Stimulated activated effector memory CD8-positive, alpha-beta T cell treated with anti-CD3 and anti-CD28 coated beads, Interleukin-12 subunit alpha, Interleukin-12 subunit beta, amount 100 ng/mL, for 72 hours (primary cell): ENCODE results near the gene USP22.

Experiments used
- ATAC-seq: fragments of 150-1000 bp; cut with Tn5 transposase; 2 replicates; pipeline ENCODE4 v1.10.0; 2021
- DNase-seq, 2 donors: peaks; one replicate each; pipeline ENCODE4 v3.0.0; 2021 to 2022; ENCODE audit warnings: low spot score in 2 of 2
- H3K27ac Mint-ChIP-seq: one replicate; pipeline ENCODE4 v1.8.0; 2022; ENCODE audit warnings: mild to moderate bottlenecking, mixed read lengths
- H3K36me3 Mint-ChIP-seq: one replicate; pipeline ENCODE4 v1.8.0; 2022; ENCODE audit warnings: mild to moderate bottlenecking, mixed read lengths
- H3K4me1 Mint-ChIP-seq: one replicate; pipeline ENCODE4 v1.8.0; 2022; ENCODE audit warnings: mixed read lengths
- H3K4me3 Mint-ChIP-seq: one replicate; pipeline ENCODE4 v1.8.0; 2022; ENCODE audit warnings: mild to moderate bottlenecking, mixed read lengths
- H3K9me3 Mint-ChIP-seq: one replicate; pipeline ENCODE4 v1.8.0; 2022; ENCODE audit warnings: mixed read lengths

The USP22 gene

DNA sequence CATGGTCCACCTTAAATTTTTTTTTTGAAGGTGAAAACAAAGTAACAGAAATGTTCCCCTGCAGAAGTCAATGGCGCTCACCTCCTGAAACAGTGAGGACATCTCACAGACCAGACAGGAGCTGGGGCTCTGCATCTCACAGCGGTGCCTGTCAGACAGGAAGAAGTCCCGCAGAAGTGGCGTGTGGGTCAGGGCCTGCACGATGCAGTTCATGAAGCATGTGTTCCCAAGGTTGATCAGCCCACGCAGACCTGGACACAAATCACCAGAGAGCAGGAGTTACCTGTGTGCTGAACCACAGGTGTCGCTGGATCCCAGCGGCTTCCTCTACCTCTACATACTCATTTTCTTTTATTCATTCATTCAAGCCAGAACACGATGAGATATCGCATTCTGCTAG, 24.9 kb downstream of the USP22 start:
- no peak overlapping the region for H3K4me3 Mint-ChIP-seq
- peaks cover 11% of the 10 kb centered on the region for H3K4me1 Mint-ChIP-seq
- H3K36me3 Mint-ChIP-seq = peaks cover 100% of the 10 kb centered on the region
- DNase-seq (no peak), ATAC-seq (no peak)
- H3K27ac Mint-ChIP-seq = no peak overlapping the region
- H3K9me3 Mint-ChIP-seq = no peaks in the 10 kb centered on the region

DNA sequence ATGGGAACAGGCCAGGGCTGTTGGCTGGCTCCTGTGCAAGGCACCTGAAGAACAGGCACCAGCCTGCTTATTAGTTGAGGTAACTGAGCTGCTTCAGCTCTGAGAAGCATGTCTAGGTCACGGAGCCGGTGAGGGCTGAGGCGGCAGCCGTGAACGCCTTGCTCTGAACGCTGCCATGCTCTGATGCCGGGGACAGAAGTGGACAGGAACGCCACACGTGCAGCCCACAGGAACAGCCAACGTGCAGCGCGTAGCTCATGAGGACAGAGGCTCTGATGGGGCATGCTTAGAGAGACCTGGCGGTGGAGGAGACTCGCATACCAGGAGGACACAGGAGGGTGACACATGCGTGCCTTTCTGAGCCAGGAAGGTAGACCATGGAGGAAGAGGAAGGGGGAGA, 25.6 kb downstream of the USP22 start:
- no peak overlapping the region for H3K4me3 Mint-ChIP-seq

DNA sequence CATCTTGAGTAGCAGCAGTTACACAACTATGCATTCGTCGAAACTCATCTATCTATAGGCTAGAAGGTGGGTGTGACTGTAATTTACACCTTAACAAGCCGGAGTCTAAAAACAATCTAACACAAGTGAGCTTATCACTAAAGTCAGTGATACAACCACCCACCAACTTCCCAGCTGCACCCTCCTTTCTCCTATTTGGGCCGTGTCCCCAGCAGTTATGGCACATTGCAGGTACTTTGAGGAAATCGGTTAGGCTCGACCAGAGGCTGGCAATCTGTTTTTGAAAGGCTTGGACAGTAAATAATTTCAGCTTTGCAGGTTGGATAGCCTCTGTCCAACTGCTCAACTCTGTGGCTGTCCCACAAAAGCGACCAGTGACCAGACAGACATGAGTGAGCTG, 26.0 kb downstream of the USP22 start:
- Mint-ChIP-seq H3K27ac (no peak overlapping the region), H3K4me3 (no peak overlapping the region), H3K4me1 (peaks cover 8% of the 10 kb centered on the region), H3K36me3 (peaks cover 100% of the 10 kb centered on the region), H3K9me3 (no peaks in the 10 kb centered on the region)
- DNase-seq (no peak), ATAC-seq (no peak)

More for the DNA sequence above, 25.6 kb downstream of the USP22 start:
- H3K27ac Mint-ChIP-seq = no peak overlapping the region
- no peaks in the 10 kb centered on the region for H3K9me3 Mint-ChIP-seq
- peaks cover 100% of the 10 kb centered on the region for H3K36me3 Mint-ChIP-seq
- DNase-seq (no peak), ATAC-seq (no peak)
- peaks cover 8% of the 10 kb centered on the region for H3K4me1 Mint-ChIP-seq

DNA sequence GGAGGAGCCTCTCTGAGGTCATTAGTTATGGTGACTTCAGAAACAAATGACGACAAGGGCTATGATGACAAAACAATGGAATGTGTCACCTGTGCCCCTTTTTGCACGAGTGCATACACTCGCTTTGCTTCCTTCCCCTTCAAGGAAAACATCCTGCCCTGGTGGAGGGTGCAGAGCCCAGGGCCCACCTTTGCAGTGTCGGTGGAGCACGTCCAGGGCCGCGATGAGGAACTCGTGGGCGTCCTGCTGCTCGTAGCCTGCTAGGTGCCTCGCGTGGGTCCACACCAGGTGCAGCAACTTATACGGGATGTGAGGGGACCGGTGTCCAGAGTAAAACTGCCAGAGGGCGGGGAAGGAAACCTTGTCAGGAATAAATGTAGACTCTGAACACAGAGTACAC, 27.2 kb downstream of the USP22 start:
- Mint-ChIP-seq H3K27ac (peak overlapping the region; percentile 76), H3K4me1 (peaks cover 14% of the 10 kb centered on the region), H3K36me3 (peaks cover 100% of the 10 kb centered on the region), H3K4me3 (no peak overlapping the region), H3K9me3 (no peaks in the 10 kb centered on the region)
- no peak for DNase-seq
- ATAC-seq = no peak

DNA sequence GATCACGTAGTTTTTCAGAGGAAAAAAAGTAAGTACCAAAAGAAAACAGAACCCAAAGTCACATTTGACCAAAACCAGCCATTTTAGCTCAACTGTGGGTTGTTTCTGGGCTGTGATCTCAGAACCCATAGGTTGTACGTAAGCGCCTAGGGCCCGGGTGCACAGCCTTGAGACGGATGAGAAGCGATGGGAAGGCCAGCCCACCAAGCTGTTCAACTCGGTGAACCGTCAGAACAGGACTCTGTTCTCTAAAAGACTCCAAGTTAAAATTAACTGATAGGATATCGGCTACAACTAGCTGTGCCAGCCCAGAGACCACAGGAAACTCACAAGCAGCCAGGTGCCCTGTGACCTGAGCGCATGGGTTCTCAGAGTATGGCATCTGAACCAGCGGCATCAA, 28.3 kb downstream of the USP22 start:
- H3K27ac Mint-ChIP-seq = peak overlapping the region; percentile 76

DNA sequence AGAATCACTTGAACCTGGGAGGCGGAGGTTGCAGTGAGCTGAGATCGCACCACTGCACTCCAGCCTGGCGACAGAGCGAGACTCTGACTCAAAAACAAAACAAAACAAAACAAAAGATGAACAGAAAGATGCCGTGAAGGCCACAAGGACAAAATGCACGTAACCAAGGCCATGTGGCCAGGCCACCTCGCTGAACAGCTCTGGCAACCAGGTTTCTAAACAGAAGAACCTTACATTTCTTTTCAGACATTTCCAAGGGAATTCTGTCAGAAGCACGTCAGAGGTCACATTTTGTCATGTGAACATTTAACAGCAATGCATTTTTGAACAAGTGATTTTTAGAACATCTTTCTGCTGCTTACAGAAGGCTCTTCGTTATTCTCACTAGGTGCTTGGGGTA, 28.8 kb downstream of the USP22 start:
- ATAC-seq (no peak), DNase-seq (no peak)
- peaks cover 14% of the 10 kb centered on the region for H3K4me1 Mint-ChIP-seq
- peak overlapping the region; percentile 76 for H3K27ac Mint-ChIP-seq
- H3K9me3 Mint-ChIP-seq = no peaks in the 10 kb centered on the region
- H3K36me3 Mint-ChIP-seq = peaks cover 100% of the 10 kb centered on the region
- H3K4me3 Mint-ChIP-seq = no peak overlapping the region

More for the DNA sequence above, 28.3 kb downstream of the USP22 start:
- DNase-seq = no peak
- ATAC-seq = no peak
- no peak overlapping the region for H3K4me3 Mint-ChIP-seq
- peaks cover 14% of the 10 kb centered on the region for H3K4me1 Mint-ChIP-seq
- no peaks in the 10 kb centered on the region for H3K9me3 Mint-ChIP-seq
- H3K36me3 Mint-ChIP-seq = peaks cover 100% of the 10 kb centered on the region

DNA sequence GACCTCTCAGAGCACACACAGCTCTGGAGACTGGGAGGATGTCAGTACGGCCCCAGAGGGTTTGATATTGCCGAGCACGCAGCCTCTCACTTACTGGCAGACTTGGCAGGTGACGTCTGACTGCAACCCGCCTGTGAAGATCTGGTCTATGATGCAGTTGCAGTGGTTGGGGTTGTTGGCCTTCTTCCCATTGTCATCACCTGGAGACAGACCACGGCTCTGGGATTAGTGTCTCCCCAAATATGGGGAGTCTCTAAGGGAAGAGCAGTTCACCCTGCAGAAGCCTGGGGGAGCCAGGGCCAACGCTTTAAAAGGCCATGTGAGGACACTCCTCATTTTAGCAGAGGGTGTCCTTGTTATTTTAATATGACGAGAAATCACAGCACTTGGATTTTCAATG, 30.1 kb downstream of the USP22 start:
- ATAC-seq (no peak), DNase-seq (no peak)
- H3K4me1 Mint-ChIP-seq = peaks cover 14% of the 10 kb centered on the region
- no peaks in the 10 kb centered on the region for H3K9me3 Mint-ChIP-seq
- H3K27ac Mint-ChIP-seq = peak overlapping the region; percentile 32
- H3K4me3 Mint-ChIP-seq = no peak overlapping the region
- peaks cover 100% of the 10 kb centered on the region for H3K36me3 Mint-ChIP-seq

DNA sequence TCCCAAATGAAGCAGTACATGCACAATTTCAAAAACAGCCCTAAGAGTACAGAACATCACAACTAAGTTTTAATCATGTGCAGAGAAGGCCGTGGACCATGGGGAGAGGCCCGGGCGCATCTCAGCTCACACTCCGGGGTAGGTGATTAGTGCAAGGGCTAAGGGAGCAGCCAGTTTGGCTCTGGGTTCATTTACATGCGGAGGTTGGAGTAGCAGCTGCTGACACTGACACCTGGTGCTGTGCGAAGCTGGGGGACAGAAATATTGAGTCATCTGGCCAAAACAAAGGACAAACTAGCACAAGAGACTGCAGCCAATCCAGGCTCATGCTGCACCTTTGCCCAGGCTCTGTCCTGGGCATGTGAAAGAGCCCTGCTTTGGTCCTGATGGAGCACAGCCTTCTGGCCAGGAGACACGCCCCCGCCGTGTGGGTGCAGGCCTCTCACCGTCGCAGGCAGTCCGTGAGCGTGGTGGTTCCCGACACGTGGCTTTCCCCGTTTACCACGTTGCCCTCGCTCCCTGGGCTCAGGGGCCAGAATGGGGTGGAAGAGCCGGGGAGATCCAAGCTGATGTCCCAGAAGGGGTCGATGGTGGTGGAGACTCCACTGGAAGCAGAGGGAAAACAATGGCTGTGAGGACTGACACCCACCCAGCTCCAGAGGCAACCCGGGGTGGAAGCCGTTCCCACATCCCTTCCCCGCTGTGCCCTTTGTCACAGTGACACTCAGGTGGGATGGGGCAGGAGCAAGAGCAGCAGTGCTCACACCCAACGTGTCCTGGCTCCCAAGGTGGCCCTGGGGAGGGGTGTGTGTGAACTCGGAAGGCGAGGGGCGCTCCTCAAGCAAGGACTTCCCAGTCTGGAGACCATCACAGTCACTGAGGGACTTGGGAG, 31.9 kb downstream of the USP22 start:
- Mint-ChIP-seq H3K4me1 (peaks cover 6% of the 10 kb centered on the region), H3K4me3 (no peak overlapping the region), H3K9me3 (no peaks in the 10 kb centered on the region), H3K27ac (no peak overlapping the region), H3K36me3 (peaks cover 100% of the 10 kb centered on the region)
- DNase-seq = no peak
- no peak for ATAC-seq

DNA sequence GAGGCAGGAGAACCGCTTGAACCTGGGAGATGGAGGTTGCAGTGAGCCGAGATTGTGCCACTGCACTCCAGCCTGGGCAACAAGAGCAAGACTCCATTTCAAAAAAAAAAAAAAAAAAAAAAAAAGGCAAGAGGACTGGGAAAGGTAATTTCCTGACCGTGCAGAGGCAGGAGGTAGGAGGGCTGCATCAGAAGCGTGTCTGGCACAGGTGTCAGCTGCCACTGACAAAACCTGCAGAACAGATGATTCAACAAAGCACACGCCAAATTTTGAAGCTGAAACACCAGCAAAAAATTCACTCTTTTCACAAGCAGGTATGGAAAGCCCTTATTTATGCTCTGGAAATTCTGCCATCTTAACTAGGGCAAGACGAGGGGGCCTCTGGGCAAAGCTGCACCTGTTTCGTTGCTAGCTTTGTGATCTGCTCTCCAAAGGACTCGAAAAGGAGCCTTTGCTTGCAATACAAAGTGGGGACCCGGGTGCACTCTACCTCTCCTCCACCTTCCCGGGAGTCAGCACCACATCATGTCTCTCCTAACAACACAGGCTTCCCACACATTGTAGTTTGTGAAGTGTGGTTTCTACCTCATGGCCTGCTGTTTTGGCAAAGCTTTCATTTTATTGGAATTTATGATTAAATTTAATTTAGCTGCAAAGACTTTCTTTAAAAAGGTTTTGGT, 33.7 kb downstream of the USP22 start:
- H3K4me1 Mint-ChIP-seq = peaks cover 6% of the 10 kb centered on the region
- H3K36me3 Mint-ChIP-seq = peaks cover 100% of the 10 kb centered on the region
- no peak for DNase-seq

DNA sequence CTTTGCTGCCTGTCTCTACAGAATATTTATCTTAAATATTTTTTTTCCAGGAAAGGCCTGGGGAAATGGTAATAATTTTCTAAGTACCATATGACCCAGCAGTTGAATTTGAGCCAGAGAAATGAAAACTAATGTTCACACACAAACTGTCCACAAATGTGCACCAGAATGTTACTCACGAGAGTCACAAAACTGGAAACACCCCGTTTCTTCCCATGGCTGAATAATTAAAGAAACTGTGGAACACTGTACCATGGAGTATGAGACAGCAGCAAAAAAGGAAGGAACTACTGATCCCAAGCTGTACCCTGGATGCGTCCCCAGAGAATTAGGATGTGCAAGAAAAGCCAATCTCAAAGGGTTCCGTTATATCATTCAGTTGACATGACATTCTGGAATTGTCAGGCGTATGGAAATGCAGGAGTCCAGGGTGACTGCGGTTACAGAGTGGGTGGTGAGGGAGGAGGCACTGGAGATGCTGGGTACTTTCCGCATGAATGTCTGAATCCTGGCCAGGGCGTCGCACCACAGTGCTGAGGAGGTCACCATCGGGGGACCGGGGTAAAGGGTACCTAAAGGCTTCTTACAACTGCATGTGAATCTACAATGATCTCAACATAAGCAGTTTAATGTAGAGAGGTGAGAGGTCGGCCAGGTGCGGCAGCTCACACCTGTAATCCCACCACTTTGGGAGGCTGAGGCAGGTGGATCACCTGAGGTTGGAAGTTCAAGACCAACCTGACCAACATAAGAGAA, 34.5 kb downstream of the USP22 start:
- H3K4me1 Mint-ChIP-seq = peaks cover 6% of the 10 kb centered on the region
- no peaks in the 10 kb centered on the region for H3K9me3 Mint-ChIP-seq
- no peak overlapping the region for H3K4me3 Mint-ChIP-seq
- no peak overlapping the region for H3K27ac Mint-ChIP-seq
- peaks cover 100% of the 10 kb centered on the region for H3K36me3 Mint-ChIP-seq
- DNase-seq (no peak), ATAC-seq (no peak)

More for the DNA sequence above, 33.7 kb downstream of the USP22 start:
- H3K4me3 Mint-ChIP-seq = no peak overlapping the region
- no peak overlapping the region for H3K27ac Mint-ChIP-seq
- ATAC-seq = no peak
- no peaks in the 10 kb centered on the region for H3K9me3 Mint-ChIP-seq

DNA sequence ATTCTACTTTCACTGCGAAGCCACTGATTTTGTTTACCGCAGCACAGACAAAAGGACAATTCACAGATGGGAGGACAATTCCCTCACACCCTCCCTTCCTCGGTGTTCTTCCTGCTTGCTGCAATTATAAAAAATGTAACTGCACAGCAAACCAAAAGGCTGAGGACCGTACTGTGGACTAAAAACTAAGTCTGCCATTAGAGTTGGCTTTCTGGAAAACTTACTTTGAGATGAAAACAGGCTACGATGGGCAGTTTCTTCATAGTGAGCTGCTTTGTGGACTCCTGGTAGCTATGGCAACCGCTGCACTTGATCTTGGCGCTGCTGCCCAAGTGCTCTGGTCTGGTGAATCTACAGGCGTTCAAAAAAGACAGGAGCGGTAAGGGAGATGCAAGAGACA, 35.2 kb downstream of the USP22 start:
- Mint-ChIP-seq H3K9me3 (no peaks in the 10 kb centered on the region), H3K4me1 (peaks cover 6% of the 10 kb centered on the region), H3K36me3 (peaks cover 100% of the 10 kb centered on the region), H3K27ac (no peak overlapping the region), H3K4me3 (no peak overlapping the region)
- ATAC-seq = no peak
- no peak for DNase-seq

DNA sequence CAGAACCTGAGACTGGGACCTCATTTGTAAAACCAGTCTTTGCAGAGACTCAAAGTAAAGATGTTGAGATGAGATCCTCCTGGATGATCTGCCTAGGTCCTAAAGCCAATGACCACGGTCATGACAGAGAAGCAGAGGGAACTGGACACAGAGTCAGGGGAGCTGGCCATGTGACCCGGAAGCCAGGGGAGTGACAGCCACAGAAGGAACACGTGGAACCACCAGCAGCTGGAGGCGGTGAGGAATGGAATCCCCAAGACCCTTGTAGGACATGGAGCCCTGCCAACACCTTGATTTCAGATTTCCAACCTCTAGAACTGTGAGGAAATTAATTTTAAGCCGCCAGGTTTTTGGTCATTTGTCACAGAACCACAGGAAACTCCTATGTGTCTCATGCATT, 37.0 kb downstream of the USP22 start:
- Mint-ChIP-seq H3K4me3 (no peak overlapping the region), H3K27ac (peak overlapping the region; percentile 43), H3K36me3 (peaks cover 100% of the 10 kb centered on the region), H3K4me1 (peaks cover 8% of the 10 kb centered on the region), H3K9me3 (no peaks in the 10 kb centered on the region)
- ATAC-seq (no peak), DNase-seq (no peak)

DNA sequence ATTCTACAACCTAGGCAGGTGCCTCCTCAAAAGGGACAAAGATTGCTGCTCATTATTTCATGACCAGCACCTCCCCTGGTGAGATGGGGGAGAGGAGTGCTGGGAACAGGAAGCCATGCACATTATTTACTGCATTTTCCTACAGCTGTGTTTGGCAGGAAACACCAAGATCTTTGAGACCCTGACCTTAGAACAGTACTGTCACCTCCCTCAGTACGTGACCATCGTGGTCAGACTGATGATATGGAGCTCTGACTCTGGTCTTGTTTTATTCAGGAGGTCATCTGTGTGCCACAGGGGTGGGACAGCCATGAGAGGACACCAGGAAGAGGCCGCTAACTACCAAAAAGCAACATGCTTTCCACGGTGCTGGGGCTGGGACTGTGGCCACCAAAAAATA, 37.4 kb downstream of the USP22 start:
- DNase-seq = no peak
- no peak overlapping the region for H3K4me3 Mint-ChIP-seq
- no peak for ATAC-seq
- H3K36me3 Mint-ChIP-seq = peaks cover 100% of the 10 kb centered on the region
- H3K27ac Mint-ChIP-seq = peak overlapping the region; percentile 43
- peaks cover 5% of the 10 kb centered on the region for H3K4me1 Mint-ChIP-seq
- no peaks in the 10 kb centered on the region for H3K9me3 Mint-ChIP-seq

DNA sequence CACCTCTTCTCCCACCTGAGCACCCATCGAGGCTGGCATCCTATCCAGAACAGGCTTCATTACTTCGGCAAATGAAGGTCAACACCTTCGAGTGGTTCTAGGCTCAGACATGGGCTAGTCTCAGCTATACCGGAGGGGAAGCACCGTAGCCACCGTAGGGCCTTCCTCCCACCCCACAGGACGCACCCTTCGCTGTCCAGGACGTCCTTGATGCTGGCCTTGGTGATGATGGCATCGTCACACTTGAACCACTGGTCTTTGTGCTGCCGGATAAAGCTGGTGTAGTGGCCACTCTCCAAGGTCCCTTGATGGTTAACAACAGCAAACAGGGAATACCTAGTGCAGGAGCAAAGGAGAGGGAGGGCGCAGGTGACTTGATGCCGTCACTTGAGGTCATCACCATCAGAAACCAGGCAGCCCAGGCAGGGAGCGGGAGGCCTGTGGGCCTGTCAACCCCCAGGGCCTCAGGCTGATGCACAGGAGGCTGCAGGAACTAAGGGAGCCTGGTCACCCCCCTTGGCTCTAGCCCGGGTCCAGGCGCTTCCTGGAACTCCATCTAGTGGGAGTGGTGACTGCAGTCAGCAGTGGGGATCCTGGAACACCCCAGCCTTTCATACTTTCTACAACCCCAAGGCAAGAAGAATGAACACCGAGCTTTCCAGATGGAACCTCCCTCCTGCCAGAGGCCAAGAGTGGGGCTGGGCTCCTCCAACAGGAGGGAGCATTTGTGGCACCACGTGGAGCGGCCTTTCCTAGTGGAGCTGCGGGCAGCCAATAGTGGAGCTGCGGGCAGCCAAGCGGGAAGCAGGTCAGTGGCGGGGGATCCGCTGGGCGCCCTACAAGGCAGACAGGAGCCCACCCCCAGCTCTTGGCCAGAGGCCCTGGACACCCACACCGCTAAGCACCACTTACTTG, 38.5 kb downstream of the USP22 start:
- peak overlapping the region; percentile 43 for H3K27ac Mint-ChIP-seq
- peaks cover 100% of the 10 kb centered on the region for H3K36me3 Mint-ChIP-seq
- no peaks in the 10 kb centered on the region for H3K9me3 Mint-ChIP-seq
- no peak overlapping the region for H3K4me3 Mint-ChIP-seq
- peaks cover 10% of the 10 kb centered on the region for H3K4me1 Mint-ChIP-seq
- DNase-seq = no peak
- ATAC-seq = no peak
